Measurements from ENCODE around the gene HSPA12A. TPM values are rescaled to one million over a fixed set of nuclear protein-coding genes. Genes with fewer than 3 reads are reported as not detected.

The HSPA12A gene
- polyA plus RNA-seq, 1 donor (not counting 4 experiments of a cell fraction or from before 2014, with no cell fraction given) = 8.1 TPM

GRCh38 chr10:116704926-116705325 is 37.4 kb downstream of the HSPA12A start:
- FAIRE-seq (no peak), DNase-seq (ENCODE audit: low read depth, low spot score) (no peak)
- H2AFZ ChIP-seq (ENCODE audit: control insufficient read depth, low read length) = no peak overlapping the region
- dilution Hi-C loops (cut with MboI; ENCODE audit: extremely low pct_ligation_motif_present, low sequenced_read_pairs) = no loop called here
- no peaks in the 10 kb centered on the region for H3K9me1 ChIP-seq (ENCODE audit: control insufficient read depth, extremely low read depth, insufficient read depth, low read length)
- no peaks in the 10 kb centered on the region for H3K79me2 ChIP-seq (ENCODE audit: control insufficient read depth, insufficient read depth, low read length)
- no peak overlapping the region for H3K4me2 ChIP-seq (ENCODE audit: control insufficient read depth, extremely low read depth, insufficient read depth, low read depth, low read length)
- H4K20me1 ChIP-seq (ENCODE audit: control insufficient read depth, extremely low read depth, insufficient read depth, low read length) = no peaks in the 10 kb centered on the region
- no peak overlapping the region for H3K27ac ChIP-seq (ENCODE audit: control insufficient read depth, insufficient read depth, low read length)
- H3K27me3 ChIP-seq (ENCODE audit: control insufficient read depth, extremely low read depth, insufficient read depth, low read length) = no peaks in the 10 kb centered on the region
- no peak for TF ChIP-seq EZH2 (IDR thresholded peaks at IDR 0.05; ENCODE audit: low read length)
- TF ChIP-seq, protein P1, sequence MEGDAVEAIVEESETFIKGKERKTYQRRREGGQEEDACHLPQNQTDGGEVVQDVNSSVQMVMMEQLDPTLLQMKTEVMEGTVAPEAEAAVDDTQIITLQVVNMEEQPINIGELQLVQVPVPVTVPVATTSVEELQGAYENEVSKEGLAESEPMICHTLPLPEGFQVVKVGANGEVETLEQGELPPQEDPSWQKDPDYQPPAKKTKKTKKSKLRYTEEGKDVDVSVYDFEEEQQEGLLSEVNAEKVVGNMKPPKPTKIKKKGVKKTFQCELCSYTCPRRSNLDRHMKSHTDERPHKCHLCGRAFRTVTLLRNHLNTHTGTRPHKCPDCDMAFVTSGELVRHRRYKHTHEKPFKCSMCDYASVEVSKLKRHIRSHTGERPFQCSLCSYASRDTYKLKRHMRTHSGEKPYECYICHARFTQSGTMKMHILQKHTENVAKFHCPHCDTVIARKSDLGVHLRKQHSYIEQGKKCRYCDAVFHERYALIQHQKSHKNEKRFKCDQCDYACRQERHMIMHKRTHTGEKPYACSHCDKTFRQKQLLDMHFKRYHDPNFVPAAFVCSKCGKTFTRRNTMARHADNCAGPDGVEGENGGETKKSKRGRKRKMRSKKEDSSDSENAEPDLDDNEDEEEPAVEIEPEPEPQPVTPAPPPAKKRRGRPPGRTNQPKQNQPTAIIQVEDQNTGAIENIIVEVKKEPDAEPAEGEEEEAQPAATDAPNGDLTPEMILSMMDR (optimal IDR thresholded peaks at IDR 0.05 in 1 of 3, IDR thresholded peaks at IDR 0.05 in 1 of 3, conservative IDR thresholded peaks at IDR 0.05 in 1 of 3; ENCODE audit: extremely low read depth in 1 of 3, insufficient read depth in 2 of 3, low read length in 3 of 3) = no peak
- H3K36me3 ChIP-seq (ENCODE audit: control insufficient read depth in 2 of 2, extremely low read depth in 1 of 2, insufficient read depth in 2 of 2, low read length in 2 of 2) = peaks cover 0 to 5% of the 10 kb centered on the region in 2 experiments
- H3K4me1 ChIP-seq (ENCODE audit: control insufficient read depth, extremely low read depth, insufficient read depth, low read length) = no peaks in the 10 kb centered on the region
- no peaks in the 10 kb centered on the region for H3K9me3 ChIP-seq (ENCODE audit: control insufficient read depth, low read depth, low read length)
- H3K9ac ChIP-seq (ENCODE audit: control insufficient read depth, extremely low read depth, insufficient read depth, low read length) = no peak overlapping the region
- H3K4me3 ChIP-seq (ENCODE audit: control insufficient read depth in 2 of 3, extremely low read depth in 1 of 3, insufficient read depth in 2 of 3, low read depth in 1 of 3, low read length in 3 of 3) = no peak overlapping the region

DNA sequence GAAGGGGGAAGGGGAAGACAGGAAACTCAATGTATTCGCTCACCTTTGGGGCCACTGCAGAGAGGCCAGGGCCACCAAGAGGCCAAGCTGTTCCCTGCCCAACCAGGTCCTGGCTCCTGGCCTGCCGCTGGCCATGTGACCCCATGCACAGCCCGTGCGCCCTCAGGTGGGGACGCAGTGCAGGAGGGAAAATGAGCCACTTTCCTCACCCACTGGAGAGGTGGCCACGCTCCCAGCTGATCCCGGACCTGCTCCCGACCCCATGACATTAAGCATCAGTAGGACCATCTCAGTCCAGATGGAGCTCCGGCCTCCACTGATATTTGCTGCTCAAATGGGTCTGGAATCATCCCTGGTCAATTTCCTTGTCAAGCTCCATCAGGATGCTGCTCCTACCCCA is 40.2 kb downstream of the HSPA12A start:
- no peaks in the 10 kb centered on the region for H3K4me1 ChIP-seq (ENCODE audit: control insufficient read depth, extremely low read depth, insufficient read depth, low read length)
- dilution Hi-C loops (cut with MboI; ENCODE audit: extremely low pct_ligation_motif_present, low sequenced_read_pairs) = no loop called here
- H3K9me3 ChIP-seq (ENCODE audit: control insufficient read depth, low read depth, low read length) = no peaks in the 10 kb centered on the region
- H3K79me2 ChIP-seq (ENCODE audit: control insufficient read depth, insufficient read depth, low read length) = no peaks in the 10 kb centered on the region
- H3K4me2 ChIP-seq (ENCODE audit: control insufficient read depth, extremely low read depth, insufficient read depth, low read depth, low read length) = no peak overlapping the region
- no peaks in the 10 kb centered on the region for H3K9me1 ChIP-seq (ENCODE audit: control insufficient read depth, extremely low read depth, insufficient read depth, low read length)
- peaks cover 0 to 6% of the 10 kb centered on the region in 2 experiments for H3K36me3 ChIP-seq (ENCODE audit: control insufficient read depth in 2 of 2, extremely low read depth in 1 of 2, insufficient read depth in 2 of 2, low read length in 2 of 2)
- no peak for DNase-seq (ENCODE audit: low read depth, low spot score)
- H3K27ac ChIP-seq (ENCODE audit: control insufficient read depth, insufficient read depth, low read length) = no peak overlapping the region
- no peaks in the 10 kb centered on the region for H3K27me3 ChIP-seq (ENCODE audit: control insufficient read depth, extremely low read depth, insufficient read depth, low read length)
- H4K20me1 ChIP-seq (ENCODE audit: control insufficient read depth, extremely low read depth, insufficient read depth, low read length) = no peaks in the 10 kb centered on the region
- no peak overlapping the region for H2AFZ ChIP-seq (ENCODE audit: control insufficient read depth, low read length)
- H3K4me3 ChIP-seq (ENCODE audit: control insufficient read depth in 2 of 3, extremely low read depth in 1 of 3, insufficient read depth in 2 of 3, low read depth in 1 of 3, low read length in 3 of 3) = no peak overlapping the region
- TF ChIP-seq, protein P1 (optimal IDR thresholded peaks at IDR 0.05 in 1 of 3, IDR thresholded peaks at IDR 0.05 in 1 of 3, conservative IDR thresholded peaks at IDR 0.05 in 1 of 3; ENCODE audit: extremely low read depth in 1 of 3, insufficient read depth in 2 of 3, low read length in 3 of 3) = no peak
- no peak for TF ChIP-seq EZH2 (IDR thresholded peaks at IDR 0.05; ENCODE audit: low read length)
- FAIRE-seq = no peak
- H3K9ac ChIP-seq (ENCODE audit: control insufficient read depth, extremely low read depth, insufficient read depth, low read length) = no peak overlapping the region

All from keratinocyte (primary cell).